ENCODE results near the gene BMP2K. TPM values are rescaled to one million over a fixed set of nuclear protein-coding genes. Genes with fewer than 3 reads are reported as not detected.

The BMP2K gene
- total RNA-seq, 1 experiment from 2014 or later = 45.6 TPM

- Mint-ChIP-seq H3K4me3 (ENCODE audit: unreplicated experiment) (no peak overlapping the region), H3K4me1 (ENCODE audit: low read depth, unreplicated experiment) (no peaks in the 10 kb centered on the region), H3K36me3 (ENCODE audit: insufficient read depth, unreplicated experiment) (no peaks in the 10 kb centered on the region), H3K27me3 (ENCODE audit: insufficient read depth, unreplicated experiment) (no peaks in the 10 kb centered on the region), H3K27ac (ENCODE audit: unreplicated experiment) (no peak overlapping the region), H3K9me3 (ENCODE audit: unreplicated experiment) (no peaks in the 10 kb centered on the region)
- Histone ChIP-seq H3K36me3 (ENCODE audit: control insufficient read depth, insufficient read depth, low read length) (no peaks in the 10 kb centered on the region), H3K9me3 (no peaks in the 10 kb centered on the region), H3K4me3 (ENCODE audit: low read depth, low read length) (no peak overlapping the region), H3K4me1 (no peaks in the 10 kb centered on the region), H3K27me3 (replicated peaks; ENCODE audit: control insufficient read depth, insufficient read depth, low read length) (no peaks in the 10 kb centered on the region)
- CTCF ChIA-PET = no interaction called here
- no peak for DNase-seq
- BruUV-seq (replicated peaks) = no TSS peak
- intact Hi-C loops (cut with micrococcal nuclease; ENCODE audit: unreplicated experiment) = no loop called here
- POLR2A ChIA-PET = no interaction called here
- no peak for TF ChIP-seq CTCF (IDR thresholded peaks at IDR 0.05; ENCODE audit: insufficient read depth in 1 of 2, low read depth in 1 of 2, low read length in 1 of 2, severe bottlenecking in 1 of 2, unreplicated experiment in 1 of 2)
Observed at GRCh38 chr4:78737973-78738372, 38.2 kb upstream of the BMP2K start.

- ChIA-PET POLR2A (no interaction called here), CTCF (no interaction called here)
- H3K9me3 ChIP-seq = no peaks in the 10 kb centered on the region
- no peaks in the 10 kb centered on the region for H3K36me3 ChIP-seq (ENCODE audit: control insufficient read depth, insufficient read depth, low read length)
- intact Hi-C loops (cut with micrococcal nuclease; ENCODE audit: unreplicated experiment) = no loop called here
- H3K27me3 ChIP-seq (replicated peaks; ENCODE audit: control insufficient read depth, insufficient read depth, low read length) = no peaks in the 10 kb centered on the region
- no TSS peak for BruUV-seq (replicated peaks)
- no peak for DNase-seq
- H3K36me3 Mint-ChIP-seq (ENCODE audit: insufficient read depth, unreplicated experiment) = no peaks in the 10 kb centered on the region
- H3K4me1 ChIP-seq = no peaks in the 10 kb centered on the region
- no peak overlapping the region for H3K4me3 Mint-ChIP-seq (ENCODE audit: unreplicated experiment)
- no peaks in the 10 kb centered on the region for H3K4me1 Mint-ChIP-seq (ENCODE audit: low read depth, unreplicated experiment)
- H3K27me3 Mint-ChIP-seq (ENCODE audit: insufficient read depth, unreplicated experiment) = no peaks in the 10 kb centered on the region
- no peak for TF ChIP-seq CTCF (IDR thresholded peaks at IDR 0.05; ENCODE audit: insufficient read depth in 1 of 2, low read depth in 1 of 2, low read length in 1 of 2, severe bottlenecking in 1 of 2, unreplicated experiment in 1 of 2)
- no peaks in the 10 kb centered on the region for H3K9me3 Mint-ChIP-seq (ENCODE audit: unreplicated experiment)
- no peak overlapping the region for H3K4me3 ChIP-seq (ENCODE audit: low read depth, low read length)
- no peak overlapping the region for H3K27ac Mint-ChIP-seq (ENCODE audit: unreplicated experiment)
Observed at GRCh38 chr4:78742300-78742699, 33.9 kb upstream of the BMP2K start.

DNA sequence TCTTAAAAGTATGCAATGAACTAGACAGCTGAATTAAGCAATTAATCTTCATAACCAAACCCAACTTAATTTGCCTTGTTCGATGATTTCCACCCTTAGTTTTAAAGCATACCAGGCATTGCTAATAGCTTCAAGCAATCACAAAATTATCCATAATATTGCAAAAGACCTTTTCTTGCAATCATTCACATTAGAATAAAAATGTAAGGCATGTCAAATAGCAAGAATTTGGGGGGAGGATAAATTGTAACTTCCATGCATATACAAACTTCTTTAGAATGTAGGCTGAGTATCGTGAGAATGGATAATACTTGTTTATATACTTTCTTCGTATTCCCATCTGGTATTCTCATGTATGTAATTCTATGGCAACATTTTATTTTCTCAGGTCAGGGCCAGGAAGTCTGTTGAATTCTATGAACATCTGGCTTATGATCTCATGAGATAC is 28.7 kb upstream of the BMP2K start:
- intact Hi-C loops (cut with micrococcal nuclease; ENCODE audit: unreplicated experiment) = no loop called here
- no peak overlapping the region for H3K27ac Mint-ChIP-seq (ENCODE audit: unreplicated experiment)
- no TSS peak for BruUV-seq (replicated peaks)
- Histone ChIP-seq H3K4me1 (no peaks in the 10 kb centered on the region), H3K9me3 (no peaks in the 10 kb centered on the region), H3K36me3 (ENCODE audit: control insufficient read depth, insufficient read depth, low read length) (no peaks in the 10 kb centered on the region), H3K27me3 (replicated peaks; ENCODE audit: control insufficient read depth, insufficient read depth, low read length) (no peaks in the 10 kb centered on the region), H3K4me3 (ENCODE audit: low read depth, low read length) (no peak overlapping the region)
- no peaks in the 10 kb centered on the region for H3K36me3 Mint-ChIP-seq (ENCODE audit: insufficient read depth, unreplicated experiment)
- no peak for DNase-seq
- CTCF ChIA-PET = no interaction called here
- POLR2A ChIA-PET = no interaction called here
- H3K9me3 Mint-ChIP-seq (ENCODE audit: unreplicated experiment) = no peaks in the 10 kb centered on the region
- no peaks in the 10 kb centered on the region for H3K27me3 Mint-ChIP-seq (ENCODE audit: insufficient read depth, unreplicated experiment)
- no peak for TF ChIP-seq CTCF (IDR thresholded peaks at IDR 0.05; ENCODE audit: insufficient read depth in 1 of 2, low read depth in 1 of 2, low read length in 1 of 2, severe bottlenecking in 1 of 2, unreplicated experiment in 1 of 2)
- H3K4me3 Mint-ChIP-seq (ENCODE audit: unreplicated experiment) = no peak overlapping the region
- no peaks in the 10 kb centered on the region for H3K4me1 Mint-ChIP-seq (ENCODE audit: low read depth, unreplicated experiment)
